Superior temporal gyrus (tissue), 1 donor: ENCODE measurements around the gene AGAP1.
"Not testable (repeated sequence)": the region's sequence is repeated elsewhere in the genome, so short reads cannot be mapped to it uniquely, and the experiment has no call there.

Source experiments
- DNase-seq: peaks from one replicate; pipeline ENCODE4 v3.0.0-alpha.2; 2016; ENCODE audit errors: extremely low spot score

The AGAP1 gene

DNA sequence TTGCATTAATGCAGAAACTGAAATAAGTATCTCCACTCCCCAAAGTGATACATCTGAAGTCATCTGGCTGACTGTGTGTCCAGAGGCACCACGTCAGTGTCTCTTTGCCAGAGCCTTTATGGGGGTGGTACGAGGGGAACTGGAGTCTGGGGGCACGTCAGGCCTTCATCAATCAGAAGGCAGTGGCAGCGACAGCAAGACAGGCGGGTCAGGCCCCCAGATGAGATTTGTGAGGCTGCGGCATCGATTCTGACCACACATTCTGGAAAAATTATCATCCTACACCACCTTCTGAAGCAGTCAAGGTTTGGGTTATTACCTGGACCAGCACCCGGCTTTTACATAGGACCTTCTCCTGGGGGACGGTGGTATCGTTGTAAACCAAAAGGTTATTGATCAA is 450.7 kb downstream of the AGAP1 start:
- no peak for DNase-seq

DNA sequence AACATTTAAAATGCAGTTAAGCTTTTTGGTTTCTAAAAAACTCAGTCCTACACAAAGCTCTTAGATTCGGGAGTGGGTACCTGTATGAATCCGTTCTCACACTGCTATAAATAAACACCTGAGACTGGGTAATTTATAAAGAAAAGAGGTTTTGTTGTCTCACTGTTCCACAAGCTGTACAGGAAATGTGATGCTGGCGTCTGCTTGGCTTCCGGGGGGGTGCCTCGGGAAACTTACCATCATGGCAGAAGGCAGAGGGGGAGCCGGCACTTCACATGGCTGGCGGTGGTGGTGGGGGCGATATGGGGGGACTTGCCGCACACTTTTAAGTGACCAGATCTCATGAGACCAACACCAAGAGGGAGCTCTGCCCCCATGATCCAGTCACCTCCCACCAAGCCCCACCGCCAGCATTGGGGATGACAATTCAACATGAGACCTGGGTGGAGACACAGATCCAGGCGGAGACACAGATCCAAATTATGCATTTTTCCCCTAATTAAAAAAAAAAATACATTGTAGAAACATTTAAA is 451.8 kb downstream of the AGAP1 start:
- DNase-seq: no peak

DNA sequence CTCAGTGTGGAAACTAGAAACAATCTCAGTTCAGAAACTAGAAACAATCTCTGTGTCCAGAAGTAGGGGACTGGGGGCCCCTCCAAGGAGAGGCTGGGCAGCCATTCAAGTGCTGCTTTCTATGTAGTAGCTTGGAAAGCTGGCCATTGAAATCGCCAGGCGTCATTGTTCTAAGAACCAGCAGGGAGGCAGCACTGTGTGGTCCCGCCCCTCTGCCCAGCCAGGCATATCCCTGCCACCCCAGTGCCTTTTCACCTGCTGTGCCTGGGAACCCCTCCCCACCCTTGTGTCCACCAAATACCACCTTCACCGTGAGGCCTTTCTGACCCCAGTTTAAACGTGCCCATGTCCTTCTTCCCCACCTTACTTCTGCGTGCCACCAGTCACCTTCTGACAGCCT is 452.7 kb downstream of the AGAP1 start:
- DNase-seq: no peak

DNA sequence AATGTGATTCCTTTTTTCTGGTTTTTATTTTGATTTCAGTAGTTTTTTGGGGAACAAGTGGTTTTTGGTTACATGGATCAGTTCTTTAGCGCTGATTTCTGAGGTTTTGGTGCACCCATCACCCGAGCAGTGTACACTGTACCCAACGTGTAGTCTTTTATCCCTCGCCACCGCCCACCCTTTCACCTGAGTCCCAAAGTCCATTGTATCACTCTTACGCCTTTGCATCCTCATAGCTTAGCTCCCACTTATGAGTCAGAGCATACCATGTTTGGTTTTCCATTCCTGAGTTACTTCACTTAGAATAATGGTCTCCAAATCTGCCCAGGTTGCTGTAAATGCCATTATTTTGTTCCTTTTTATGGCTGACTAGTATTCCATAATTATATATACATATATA is 453.2 kb downstream of the AGAP1 start:
- not testable (repeated sequence) for DNase-seq

DNA sequence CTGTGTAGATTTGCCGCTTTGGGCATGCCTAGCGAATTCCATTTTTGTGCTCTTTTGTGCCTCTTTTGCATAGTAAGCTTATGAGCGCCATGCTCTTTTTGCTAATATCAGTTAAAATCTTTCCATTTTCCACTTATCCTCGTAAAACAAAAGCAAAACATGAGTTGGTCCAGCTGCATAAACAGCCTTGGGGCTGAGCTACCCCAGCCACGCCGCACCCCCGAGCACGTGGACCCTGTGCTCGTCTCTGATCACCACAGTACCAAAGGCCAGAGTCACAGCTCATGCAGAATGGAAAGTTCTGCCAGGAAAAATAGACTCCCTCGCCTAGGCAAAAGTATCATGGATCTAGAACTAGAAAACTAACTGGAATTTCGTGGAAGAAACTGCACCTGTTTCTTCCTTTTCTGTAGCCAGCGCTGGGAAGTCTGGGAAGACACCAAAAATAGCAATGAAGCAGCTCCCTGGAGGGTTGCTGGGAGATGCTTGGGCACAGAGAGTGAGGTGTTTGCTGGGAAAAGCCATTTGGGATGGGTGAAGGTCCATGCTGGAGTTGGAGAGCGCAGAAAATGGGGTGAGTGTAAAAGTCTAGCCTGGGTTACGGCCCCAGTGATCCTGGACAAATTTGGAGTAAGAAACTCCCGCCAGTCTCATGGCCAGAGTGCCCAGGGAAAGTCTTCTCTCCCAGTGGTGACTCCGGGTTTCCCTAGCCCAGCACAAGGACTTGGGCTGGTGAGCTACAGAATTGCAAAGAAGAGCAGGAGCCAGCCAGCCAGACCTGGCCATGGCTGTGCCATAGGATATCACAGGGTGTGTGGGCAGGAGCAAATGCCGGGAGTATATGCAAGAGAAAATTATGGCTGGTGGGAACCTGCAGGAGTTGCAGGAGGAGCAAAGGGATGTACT is 456.0 kb downstream of the AGAP1 start:
- no peak for DNase-seq

DNA sequence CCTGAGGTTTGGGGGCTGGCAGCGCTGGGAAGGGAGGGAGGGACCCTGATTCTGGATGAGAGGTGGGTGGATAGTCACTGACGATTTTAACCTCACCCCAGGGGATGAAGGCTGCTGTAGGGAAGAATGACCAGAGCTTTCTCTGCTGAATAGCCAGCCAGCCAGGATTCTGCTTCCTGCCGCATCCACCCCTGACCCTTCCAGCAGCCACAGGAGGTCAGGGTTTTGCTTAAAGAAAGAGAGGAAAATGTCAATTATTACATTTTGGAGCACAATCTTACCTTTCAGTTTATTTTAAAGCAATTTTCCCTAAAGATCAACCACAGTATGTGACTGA is 456.6 kb downstream of the AGAP1 start:
- no peak for DNase-seq

DNA sequence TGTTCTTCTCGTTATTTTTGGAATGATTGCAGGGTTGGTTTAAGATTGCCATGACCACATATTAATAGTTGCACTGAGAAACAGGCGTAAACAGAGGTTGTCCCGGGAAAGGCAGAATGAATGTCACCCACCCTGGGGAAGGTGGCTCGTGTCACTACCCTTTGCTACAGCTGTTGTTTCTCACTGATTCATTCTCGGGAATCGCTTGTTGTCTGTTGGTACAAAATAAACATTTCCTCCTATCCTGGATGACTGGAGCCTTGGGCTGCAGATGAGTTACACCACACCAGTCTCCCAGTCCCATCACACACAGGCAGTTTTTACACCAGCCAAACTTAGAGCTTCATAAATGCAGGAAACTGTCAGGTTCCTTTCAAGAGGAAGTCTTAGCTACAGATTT is 457.6 kb downstream of the AGAP1 start:
- no peak for DNase-seq

DNA sequence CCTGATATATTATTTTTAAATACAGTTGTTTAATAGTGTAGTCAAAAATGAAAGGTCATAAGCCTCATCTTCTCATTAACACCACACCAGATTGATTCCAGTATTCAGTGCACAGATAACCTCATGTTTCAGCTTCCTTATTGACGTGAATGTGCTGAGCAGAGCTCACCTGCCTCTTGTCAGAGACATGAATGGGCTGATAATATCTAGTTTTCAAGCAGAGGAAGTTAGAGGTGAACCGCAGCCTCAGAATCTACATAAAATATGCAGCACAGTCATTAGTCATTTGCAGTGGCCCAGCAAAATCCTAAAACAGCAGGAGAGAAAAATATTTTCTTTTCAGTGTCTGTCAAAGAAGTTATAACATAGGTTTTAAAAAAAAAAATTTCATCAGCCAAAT is 458.1 kb downstream of the AGAP1 start:
- DNase-seq: no peak

DNA sequence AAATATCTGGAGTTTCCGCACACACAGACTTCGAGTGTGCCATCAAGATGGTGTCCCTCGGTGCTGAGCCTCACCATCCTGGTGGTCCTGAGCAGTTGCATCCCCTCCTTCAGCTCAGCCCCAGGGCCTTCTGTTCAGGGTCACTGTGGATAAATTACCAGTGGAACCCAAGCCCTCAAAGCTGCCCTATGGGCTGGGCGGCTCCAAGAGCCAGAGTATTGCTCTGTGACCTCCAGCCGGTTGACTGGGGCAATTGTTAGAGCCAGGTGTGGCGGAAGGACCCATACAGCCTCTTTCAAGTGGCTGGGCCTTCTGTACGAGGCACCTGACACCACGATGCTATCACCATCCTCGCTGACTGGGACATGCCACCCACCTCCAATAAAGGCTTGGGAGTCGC is 458.9 kb downstream of the AGAP1 start:
- DNase-seq: no peak

DNA sequence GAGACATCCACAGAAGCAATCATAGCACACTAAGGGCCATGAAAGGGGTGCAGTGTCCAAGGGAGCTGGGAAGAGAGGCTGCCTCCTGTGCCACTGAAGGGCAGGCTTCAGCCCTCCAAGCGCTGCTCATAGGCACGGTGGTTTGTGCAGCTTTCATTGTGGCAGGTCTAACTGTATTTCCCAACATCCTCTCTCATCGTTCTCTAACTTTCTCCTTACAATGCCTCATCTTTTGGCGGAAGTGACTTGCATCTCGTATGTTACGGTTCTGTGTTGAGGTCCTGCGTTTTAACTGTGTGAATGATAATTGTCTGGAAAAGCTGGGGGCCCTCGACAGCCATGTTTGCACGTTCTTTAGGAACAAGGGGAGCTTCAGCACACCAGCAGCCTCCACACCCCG is 460.4 kb downstream of the AGAP1 start:
- DNase-seq: no peak

DNA sequence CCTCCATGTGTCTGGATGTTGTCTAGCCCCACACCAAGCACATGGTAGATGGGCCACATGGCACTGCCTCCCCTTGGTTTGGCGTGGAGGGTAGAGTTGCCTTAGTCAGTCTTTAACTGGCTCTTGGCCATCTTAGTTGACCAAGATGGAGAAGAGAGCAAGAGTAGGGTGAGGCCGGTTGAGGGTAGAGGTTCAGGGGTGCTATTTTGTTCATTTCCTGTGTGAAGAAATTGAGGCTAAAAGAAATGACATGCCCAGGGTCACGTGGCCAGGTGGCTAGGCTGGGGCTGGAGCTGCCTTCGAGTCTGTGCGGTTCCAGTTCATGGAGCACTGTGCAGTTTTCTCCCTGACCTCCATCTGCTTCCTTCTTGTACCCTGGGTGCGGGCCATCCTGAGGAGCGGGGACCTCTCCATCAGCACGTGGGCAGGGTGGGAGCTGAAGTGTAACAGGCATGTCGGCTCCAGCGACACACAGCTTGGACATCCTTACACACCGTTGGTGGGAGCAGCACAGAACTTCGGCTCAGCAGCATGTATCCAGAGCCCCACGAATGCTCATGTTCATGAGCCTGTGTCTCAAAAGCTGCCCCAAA is 461.1 kb downstream of the AGAP1 start:
- DNase-seq: no peak

DNA sequence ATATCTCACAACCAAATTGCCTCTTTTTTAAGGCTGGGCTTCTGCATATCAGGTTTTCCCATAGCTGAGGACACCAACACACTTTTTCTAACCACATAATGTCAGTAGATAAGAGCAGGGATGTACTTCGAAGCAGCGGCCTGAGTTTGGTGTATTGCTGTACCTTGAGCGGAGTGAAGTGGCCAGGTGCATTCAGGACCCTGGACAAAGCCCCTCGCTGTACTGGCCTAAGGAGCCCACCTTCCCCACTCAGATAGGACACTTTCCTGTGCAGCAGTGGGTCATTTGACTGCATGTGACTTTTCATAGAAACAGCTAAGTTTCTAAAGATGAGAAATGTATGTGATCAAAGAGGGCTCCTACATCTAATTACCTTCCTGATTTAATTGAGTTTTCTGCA is 461.8 kb downstream of the AGAP1 start:
- DNase-seq: no peak

DNA sequence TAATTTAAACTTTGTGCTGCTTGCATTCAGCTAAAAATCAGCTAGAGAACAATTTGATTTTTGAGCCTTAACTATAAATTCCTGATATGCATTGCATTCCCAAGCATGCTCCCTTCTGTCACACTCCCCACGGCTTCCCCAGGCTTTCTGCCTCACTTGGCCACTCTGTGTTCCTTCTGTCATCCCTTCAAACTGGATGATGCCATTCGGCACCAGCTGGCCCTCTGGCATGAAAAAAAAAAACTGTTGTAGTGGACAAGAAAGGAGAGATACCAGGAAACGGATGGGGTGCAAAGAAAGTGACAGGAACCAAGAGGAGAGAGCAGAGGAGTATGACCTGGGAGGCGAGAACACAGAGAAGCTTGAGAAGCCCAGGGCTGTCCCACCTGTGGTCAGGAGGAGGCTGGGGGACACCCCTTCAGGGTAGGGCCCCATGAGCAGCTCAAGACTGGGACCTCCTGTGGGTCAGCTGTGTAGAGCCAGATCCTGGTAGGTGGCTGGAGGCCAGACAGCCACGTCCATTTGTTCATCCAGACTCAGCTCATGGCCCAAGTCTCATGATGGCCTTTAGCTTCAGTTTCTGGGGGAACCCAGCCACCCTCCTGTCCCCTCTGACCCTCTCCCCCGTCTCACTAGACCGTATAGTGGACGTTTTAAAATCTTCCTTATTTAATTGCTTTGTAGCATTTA is 462.6 kb downstream of the AGAP1 start:
- no peak for DNase-seq

DNA sequence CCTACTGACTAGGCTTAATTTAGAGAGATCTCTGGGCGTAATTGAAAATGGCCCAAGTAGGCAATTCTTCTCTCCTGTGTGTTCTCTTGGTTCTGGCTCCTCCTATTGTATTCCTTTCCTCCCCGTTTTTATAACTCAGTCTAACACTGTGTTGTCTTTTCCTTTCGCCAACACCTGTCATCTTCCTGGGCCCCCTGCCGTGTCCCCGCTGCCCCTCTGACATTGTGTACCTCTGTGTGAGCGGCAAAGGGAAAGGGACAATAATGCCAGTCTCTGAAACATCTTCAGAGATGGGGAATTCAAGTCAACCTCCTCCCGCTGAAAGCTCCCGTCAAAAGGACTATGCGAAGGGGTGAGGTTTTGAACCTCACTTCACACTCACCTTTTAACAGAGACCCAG is 463.4 kb downstream of the AGAP1 start:
- DNase-seq: no peak

DNA sequence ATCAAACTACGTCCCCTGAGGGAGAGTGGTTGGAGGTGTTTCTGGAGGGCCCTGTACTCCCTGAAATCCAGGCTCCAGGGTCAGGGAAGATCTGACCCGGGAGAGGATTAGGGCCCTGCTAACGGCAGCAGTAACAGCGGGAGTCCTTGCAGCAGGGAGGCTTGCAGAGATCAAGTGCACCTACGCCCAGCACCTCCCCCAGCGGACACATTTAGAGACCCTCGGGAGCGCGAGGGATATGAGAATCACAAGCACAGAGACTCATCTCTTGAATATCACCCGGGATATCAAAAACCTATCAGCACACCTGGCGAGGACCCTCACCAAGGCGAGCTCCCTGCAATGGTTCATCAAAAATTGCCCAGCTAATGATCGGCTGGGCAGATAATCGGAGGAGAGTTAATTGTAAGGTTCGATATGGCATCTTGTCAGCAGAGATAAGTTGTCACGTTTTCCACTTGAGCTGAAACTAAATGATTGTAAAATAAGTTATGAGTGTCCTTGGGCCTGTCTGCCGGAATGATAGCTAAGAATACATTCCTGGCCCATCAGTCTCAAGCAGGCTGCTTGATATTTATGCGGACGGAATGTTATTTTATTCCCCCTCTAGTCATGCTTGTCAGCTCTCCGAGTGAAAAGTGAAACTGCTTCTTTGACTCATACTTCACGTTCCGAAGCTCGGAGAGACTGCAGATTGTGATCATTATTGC is 464.5 kb downstream of the AGAP1 start:
- DNase-seq: no peak

DNA sequence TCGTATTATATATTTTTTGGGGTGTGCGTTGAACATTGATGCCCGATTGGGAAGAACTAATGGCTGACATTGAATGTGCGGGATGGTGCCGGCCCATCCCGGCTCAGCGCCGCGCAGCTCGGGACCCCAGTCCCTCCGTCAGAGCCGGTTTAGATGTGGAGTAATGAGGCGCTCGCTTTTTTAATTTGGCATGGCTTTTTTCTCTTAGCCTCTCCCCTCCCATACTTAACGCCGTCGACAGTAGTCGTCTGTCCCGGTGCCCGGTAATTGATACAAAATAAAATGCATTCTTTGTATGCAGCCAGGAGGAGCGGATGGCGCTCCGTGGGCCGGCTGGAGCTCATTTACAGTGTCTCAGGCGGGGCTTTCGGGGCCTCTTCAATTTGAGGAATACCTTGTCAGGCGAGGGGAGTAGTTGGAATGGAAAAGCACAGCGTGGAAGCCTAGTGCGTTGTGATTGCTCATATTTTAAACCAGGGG is 465.1 kb downstream of the AGAP1 start:
- DNase-seq: no peak

DNA sequence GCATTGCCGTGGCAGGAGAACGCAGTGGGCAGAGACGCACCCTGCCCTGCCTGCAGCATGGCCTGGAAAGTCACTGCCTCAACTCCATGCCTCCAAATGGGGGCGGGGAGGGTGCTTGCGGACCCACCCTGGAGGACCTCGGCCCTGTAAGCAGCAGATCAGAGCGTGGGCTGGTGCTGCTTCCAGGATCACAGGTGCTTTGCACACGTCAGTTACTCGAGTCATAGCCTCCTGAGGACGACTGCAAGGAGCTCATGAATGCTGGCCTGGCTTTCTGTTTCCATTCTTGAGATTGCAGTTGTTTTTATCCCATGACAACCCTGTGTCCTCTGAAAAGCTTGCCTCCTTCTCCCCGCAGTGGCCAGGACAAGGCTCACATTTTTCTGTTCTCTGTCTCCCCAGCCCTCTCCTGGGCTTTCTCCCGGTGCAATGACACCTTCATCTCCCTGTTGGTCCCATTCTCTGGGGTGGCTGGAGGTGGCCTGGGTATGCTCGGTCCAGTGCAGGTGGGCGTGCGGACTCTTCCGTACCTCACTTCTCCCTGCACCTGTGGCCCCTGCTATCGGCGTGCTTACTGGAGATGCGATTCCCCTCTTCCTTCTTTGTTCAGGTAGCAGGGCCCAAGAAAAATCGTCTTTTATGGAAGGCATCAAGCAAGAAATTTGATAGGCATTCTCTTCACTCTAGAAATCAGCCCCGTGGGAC is 466.3 kb downstream of the AGAP1 start:
- DNase-seq: no peak

DNA sequence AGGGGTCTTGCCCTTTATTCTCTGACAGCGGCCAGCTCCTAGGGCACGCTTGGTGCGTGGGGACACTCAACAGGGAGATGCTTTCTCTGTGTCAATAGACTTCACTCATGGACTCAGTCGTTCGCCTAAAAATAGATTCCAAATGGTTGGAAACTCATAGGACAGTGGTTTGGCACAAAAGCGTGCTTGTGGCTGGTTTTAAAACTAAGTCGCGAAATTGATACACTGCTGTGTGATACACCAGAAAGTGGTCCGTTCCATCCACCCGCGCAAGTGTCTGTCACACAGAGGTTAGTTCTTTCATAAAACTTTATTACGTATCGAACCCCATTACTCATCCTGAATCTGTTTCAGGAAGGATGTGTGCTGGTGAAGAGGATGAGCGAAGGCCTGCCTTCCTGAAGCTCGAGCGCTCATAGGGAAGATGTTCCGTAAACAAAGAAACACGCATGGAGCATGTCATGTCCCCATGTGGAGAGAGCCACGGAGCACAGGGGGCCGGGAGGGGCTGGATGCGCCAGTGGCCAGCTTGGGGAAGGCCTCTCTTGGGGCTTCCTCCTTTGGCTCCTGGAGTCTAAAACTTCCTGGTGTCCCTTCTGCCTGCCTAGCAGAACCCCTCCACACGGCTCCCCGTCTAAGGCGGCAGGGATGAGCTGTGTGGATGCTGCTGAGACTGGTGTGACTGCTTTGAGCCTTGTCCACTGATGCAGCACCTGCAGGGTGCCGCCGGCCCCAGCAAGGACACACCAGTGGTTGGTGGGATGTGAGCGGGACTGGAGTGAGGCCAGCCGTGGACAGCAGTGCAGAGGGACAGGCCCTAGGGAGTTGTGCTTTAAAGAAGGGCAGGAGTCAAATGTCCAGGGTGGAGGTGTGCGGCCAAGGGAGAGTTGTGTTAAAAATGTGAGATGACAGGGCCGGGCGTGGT is 467.1 kb downstream of the AGAP1 start:
- no peak for DNase-seq

DNA sequence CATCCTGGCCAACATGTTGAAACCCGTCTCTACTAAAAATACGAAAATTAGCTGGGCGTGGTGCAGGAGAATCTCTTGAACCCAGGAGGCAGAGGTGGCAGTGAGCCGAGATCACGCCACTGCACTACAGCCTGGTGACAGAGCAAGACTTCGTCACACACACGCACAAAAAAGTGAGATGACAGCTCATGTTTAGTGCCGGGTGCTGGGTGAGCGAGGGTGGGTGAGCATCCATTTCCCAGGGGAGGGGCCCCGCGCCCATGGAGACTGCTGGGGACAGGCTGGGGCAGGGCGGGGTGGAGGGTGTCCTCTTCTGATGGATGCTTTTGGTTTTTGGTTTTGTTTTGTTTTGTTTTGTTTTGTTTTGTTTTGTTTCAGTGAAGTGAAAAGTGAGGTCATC is 467.9 kb downstream of the AGAP1 start:
- DNase-seq: no peak

DNA sequence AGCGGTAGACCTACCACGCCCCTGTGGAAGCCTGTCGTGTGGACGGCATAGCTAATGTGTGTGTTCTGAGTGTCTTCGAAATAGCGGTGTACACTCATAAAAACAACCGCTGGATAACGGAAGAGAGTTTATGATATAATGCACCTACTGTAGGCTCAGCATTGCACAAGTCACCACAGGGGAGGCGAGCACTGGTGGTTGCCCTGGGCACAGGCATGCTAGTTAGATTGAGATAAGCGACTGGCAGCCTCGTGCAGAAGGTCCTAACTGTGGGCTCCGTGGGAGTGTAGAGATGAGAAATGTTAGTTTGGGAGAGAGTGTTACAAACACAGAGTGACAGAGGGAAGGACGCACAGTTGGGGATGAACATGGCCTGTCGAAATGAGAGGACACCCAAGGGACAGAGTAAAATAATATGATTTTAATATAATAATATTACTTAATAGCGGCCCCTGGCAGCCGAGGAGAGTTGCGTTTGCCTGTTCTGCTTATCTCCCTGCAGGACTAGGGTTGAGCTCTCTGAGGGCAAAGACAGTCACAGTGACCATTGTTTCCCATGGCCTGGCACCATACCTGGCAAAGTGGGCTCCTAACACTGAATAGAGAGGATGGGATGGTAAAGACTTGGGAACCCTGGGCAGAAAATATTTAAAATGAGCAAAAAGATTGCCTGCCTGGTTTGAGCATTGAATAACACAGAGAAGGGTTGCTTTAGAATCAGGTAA is 470.2 kb downstream of the AGAP1 start:
- DNase-seq: no peak
